ENCODE results near the gene IRF5.

Gene IRF5

GRCh38 chr7:128921866-128922440 is 15.8 kb upstream of the IRF5 start:
- no peak for DNase-seq

DNA sequence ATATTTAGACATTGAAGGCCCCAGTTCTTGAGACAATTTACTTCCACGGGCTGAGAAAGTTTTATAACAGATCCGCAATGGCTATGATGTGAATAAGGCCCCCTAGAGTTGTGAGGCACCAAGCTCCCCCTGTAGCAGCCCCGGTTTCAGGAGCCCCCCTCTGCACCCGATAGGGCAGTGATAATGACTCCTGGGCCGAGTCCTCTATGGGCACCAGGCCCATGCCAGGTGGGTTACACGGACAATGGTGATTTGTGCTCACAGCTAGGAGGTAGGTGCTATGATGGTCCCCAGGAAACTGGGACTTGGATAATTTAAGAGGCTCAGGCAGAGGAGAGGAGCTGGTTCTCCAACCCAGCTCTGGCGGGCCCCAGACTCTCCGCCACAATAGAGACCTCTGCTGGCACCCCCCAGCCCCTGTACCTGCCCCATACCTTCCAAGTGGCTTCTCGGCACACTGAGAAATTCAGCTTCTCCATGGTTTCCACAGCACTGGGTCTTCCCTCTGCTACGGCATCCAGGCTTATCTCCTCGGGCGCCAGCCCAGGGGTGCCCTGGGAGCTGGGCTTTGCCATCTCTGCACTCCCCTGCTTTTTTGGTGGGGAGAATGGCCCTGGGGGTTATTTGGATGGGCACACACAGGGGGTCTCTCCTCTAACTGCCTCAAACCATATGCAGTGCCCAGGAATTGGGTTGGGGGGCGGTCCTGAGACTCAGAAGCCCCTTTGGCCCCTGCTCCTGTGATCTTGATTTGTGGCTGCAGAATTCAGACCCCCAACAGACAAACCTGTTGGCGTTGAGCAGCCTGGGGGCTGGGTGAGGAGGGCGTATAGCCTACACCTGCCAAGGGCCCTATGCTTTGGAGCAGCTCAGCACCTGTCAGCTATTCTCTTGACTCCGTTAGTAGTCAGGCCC is 15.0 kb upstream of the IRF5 start:
- DNase-seq = no peak

DNA sequence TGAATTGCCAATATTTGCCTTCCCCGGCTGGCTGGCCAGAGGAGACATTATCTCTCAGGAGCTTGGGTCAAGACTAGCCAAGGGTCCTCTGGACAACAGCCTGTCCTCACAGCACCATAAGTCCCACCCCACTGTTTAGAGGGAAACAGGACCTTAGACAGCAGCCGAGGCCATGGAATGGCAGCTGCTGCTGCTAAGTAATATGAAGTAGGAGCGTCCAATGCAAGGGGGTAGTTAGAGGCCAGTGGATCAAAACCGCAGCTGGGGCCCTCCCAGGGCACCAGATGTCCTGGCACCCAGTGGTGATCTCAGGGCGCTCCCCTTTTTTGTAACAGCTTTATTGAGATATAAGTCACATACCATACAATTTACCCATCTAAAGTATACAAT is 14.3 kb upstream of the IRF5 start:
- no peak for DNase-seq

DNA sequence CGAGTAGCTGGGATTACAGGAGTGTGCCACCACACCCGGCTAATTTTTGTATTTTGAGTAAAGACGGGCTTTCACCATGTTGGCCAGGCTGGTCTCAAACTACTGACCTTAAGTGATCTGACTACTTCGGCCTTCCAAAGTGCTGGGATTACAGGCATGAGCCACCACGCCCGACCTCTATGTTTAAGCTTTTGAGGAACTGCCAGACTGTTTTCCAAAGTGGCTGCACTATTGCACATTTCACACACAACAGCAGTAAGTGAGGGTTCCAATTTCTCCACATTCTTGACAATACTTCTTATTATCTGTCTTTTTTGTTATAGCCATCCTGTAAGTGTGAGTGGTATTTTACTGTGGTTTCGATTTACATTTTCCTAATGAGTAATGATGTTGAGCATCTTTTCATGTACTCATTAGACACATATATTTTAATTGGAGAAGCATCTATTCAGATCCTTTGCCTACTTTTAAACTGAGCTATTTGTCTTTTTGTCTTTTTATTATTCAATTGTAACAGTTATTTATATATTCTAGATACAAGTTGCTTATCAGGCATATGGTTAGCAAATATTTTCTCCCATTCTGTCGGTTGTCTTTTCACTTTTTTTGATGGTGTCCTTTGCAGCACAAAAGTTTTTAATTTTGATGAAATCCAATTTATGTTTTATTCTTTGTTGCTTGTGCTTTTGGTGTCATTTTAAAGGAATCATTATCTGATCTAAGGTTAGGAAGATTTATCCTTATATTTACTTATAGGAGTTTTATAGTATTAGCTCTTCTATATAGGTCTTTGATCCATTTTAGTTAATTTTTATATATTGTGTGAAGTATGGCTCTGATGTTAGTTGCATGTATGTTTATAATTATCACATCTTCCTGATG is 12.8 kb upstream of the IRF5 start:
- DNase-seq = no peak

DNA sequence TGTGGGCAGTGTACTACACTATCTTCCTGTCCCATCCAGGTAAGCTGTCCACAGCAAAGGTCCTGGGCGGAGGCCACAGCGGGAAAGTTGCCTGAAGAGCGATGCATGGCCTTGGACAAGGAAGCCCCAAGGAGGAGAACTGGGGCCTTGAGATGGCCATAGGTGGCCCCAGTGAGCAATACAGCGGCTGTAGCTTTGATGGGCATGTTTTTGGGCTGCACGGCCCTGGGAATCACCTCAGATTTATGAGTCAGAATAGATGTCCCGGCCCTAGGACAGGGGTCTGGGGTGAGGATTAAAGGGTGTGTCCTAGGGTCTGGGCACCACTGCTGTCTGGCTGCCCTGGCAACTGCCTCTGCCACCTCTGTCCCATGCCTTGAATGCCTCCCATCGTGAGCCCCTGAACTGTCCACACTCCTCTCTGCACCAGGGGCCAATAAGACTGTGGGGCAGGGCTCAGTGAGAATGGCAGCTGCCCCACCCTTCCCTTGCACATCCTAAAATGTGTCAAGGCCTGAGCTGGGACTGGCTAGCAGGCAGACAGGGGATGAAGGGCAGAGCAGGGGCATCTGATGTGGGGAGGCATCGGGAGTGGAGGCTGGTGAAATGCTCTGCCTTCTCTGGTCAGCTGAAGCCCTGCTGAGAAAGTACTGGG is 9.4 kb upstream of the IRF5 start:
- DNase-seq = no peak

GRCh38 chr7:128928882-128929788 is 8.6 kb upstream of the IRF5 start:
- no peak for DNase-seq

DNA sequence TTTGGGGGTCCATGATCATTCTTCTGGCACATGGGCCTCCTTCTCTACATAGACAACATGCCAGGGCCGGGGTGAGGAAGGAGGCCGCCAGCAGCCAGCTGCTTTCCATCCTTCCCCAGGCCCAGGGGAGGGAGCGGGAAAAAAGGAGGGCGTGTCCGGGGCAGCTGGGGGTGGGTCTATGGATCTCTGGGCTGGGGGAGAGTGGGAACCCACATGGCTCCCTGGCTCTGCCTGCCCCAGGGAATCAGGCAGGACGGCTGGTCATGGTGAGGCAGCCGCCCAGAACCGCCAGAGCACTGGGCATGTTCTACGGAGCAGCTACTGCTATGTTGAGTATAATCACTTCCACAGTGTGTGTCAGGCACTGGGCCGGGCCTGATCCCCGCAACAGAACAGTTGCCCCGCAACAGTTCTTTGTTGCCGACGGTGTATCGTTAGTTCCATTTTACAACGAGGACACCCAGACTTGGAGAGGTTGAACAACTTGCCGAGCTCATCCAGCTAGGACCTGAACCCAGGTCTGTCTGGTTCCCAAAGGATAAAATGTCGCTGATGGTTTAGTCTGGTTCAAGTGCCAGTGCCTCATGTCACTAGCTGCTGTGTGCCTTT is 6.4 kb upstream of the IRF5 start:
- no peak for DNase-seq

DNA sequence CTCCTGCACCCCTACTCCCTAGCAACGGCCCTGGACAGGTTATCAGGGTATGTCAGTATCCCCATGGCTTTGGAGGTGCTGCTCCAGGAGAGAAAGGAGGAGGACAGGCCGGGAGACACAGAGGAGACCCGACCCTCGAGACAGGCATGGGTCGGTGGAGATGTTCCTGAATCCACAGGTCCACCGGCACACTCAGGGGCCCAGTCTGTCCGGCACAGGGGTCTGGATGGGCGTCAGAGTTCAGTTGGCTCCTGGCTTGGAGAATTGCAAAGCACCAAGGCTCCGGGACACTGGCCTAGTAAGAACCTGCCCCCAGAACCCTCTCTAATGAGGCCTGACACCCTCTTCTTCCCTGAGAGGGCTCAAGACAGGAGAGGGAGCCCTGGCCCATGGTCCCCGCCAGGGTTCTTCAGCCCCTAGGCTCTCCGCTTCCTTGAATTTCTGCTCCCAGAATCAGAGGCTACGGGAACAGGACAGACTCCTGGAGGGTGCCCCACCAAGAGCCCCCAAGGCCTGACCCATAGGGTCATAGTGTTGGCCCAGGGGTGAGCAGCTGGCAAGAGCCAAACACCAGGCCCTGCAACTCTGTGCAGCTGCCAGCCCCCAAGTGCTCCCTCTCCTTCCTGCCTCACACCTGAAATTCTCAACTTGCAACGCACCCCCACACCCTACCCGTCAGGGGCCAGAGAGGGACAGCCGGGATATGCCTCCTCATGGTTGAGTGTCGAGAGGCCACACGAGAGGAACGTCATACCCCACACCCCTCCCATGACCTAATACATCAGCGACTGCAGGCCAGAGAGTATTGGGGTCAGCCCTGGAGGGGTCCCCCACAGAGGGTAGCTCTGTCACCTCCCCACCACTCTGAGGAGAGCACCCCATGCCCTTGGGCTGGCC is 5.5 kb upstream of the IRF5 start:
- no peak for DNase-seq

- no peak for DNase-seq
These were observed 4.9 kb upstream of the IRF5 start for GRCh38 chr7:128932862-128933179.

DNA sequence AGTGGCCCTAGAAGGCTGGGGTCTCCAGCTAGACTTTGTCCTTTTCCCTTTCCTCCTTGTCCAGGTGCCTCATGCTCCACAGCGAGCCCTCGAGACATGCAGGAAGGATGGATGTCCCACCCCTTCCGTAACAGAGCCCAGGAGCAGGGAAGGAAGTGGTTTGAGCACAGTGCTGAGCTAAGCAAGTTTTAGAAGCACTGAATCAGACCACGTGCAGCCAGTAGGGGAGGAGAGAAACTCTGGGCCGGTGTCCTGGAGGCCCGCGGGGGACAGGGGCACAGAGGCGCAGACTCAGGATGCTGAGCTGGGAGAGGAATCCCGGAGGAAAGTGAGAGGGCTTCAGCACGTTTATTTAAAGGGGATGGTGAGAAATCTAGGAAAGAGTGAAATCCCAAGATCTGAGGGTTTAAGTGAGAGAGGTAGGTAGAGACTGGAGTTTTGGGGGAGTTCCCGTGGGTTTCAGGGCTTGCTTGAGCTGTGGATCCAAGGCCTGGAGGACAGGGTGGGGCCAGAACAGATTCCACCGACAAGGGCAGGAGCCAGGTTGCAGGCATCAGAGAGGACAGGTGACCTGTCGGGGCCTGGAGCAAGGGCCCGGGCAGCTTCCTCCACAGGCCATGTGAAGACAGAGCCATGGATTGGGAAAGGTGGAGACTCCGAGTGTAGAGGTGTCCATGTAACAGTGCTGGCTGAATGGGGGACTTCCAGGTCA is 4.4 kb upstream of the IRF5 start:
- no peak for DNase-seq

- DNase-seq = no peak
These were observed 3.1 kb upstream of the IRF5 start for GRCh38 chr7:128934361-128935341.

GRCh38 chr7:128935342-128935730 is 2.4 kb upstream of the IRF5 start:
- no peak for DNase-seq

DNA sequence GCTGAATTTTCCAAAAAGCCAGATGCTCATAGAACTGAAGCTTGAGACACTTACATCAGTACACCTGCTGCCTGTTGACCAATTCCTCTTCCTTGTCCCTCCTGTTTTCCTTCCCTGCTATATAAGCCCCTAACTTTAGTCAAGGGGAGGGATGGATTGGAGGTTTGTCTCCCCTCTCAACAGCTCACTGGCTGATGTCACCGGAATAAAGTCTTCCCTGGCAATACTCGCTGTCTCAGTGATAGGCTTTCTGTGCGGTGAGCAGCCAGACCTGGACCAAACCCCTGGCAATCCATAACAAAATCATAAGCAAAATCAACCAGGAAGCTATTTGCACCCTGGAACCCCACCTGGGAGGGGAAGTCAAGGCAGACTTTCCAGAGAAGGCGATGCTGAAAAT is 929 bp upstream of the IRF5 start:
- no peak for DNase-seq

DNA sequence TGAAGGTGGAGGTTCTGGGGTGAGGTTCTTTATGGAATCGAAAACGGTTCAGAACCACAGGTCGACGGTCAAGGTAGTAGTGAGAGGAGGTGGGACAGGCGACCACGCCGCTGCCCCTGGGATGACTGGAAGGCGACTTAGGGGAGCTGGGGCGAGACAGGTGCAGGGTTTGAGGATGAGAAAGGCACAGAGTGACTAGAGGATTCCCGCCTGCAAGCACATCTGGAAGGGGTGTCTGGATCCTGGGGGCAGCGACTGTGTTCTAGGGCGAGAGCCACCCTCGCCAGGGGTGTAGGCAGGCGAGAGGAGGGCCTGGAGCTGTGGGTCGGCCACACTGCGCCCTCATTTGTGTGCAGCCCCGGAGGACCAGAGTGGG is 468 bp upstream of the IRF5 start:
- no peak for DNase-seq

GRCh38 chr7:128938544-128939074 is 882 bp downstream of the IRF5 start:
- peak; percentile 22 for DNase-seq

- DNase-seq = no peak
These were observed 1.5 kb downstream of the IRF5 start for GRCh38 chr7:128939075-128939860.

DNA sequence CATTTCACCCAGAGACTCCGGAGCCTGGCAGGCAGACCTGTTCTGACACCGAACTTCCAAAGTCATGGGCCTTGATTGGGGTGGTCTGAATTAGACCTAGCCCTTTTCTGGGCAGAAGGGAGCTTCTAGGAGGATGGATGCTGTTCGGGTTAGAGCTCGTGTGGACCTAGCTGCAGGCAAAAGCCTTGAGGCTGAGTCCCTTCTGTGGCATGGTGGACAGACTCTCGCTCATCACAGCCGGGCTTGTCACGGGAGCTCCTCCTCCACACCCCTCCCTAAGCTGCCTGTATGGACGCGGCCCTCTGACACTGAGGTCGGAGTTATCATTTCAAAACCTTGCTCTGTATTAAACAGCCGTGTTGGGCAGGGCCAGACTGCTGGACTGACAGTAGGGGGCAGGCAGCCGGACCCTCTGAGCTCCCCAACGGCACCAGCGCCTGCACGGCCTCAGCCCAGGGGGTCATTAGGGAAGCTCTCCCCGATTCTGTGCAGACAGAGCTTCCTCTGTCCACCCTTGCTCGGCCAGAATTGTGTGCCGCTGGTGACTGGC is 2.2 kb downstream of the IRF5 start:
- no peak for DNase-seq
